KMS-11 (cell line): ENCODE data around the gene GSK3B.

Experiments used
- H2AFZ ChIP-seq: fragments of 200-600 bp; sonication (generic); 2 replicates; pipeline ENCODE4 v1.6.1; 2016; ENCODE audit warnings: antibody characterized with exemption, mixed run types, low read depth
- H3K27ac ChIP-seq: fragments of 200-600 bp; sonication (generic); 2 replicates; pipeline ENCODE4 v1.6.1; 2016; ENCODE audit warnings: mild to moderate bottlenecking, mixed run types
- H3K27me3 ChIP-seq: fragments of 200-600 bp; sonication (generic); 2 replicates; pipeline ENCODE4 v1.6.1; 2017; ENCODE audit warnings: mild to moderate bottlenecking, low read depth, mixed run types, moderate library complexity; ENCODE audit not compliant: insufficient read depth
- H3K36me3 ChIP-seq: fragments of 200-600 bp; sonication (generic); 2 replicates; pipeline ENCODE4 v1.6.1; 2017; ENCODE audit warnings: mild to moderate bottlenecking, mixed run types; ENCODE audit not compliant: insufficient read depth
- H3K4me1 ChIP-seq: fragments of 200-600 bp; sonication (generic); 2 replicates; pipeline ENCODE4 v1.6.1; 2016; ENCODE audit warnings: mild to moderate bottlenecking, low read depth, mixed run types; ENCODE audit not compliant: poor library complexity, severe bottlenecking
- H3K4me2 ChIP-seq: fragments of 200-600 bp; sonication (generic); 2 replicates; pipeline ENCODE4 v1.7.0; 2016; ENCODE audit warnings: mild to moderate bottlenecking, mixed run types
- H3K4me3 ChIP-seq: fragments of 200-600 bp; sonication (generic); IDR thresholded peaks from 2 replicates; pipeline ENCODE4 v1.6.1; 2017; ENCODE audit warnings: low read depth, low read length, mixed read lengths; ENCODE audit not compliant: insufficient read depth
- H3K79me2 ChIP-seq: fragments of 200-600 bp; sonication (generic); 2 replicates; pipeline ENCODE4 v1.6.1; 2016; ENCODE audit warnings: low read depth, mixed run types; ENCODE audit not compliant: insufficient read depth
- H3K9ac ChIP-seq: fragments of 200-600 bp; sonication (generic); 2 replicates; pipeline ENCODE4 v1.6.1; 2016; ENCODE audit warnings: mild to moderate bottlenecking, mixed run types
- H4K20me1 ChIP-seq: fragments of 200-600 bp; sonication (generic); 2 replicates; pipeline ENCODE4 v1.6.1; 2016; ENCODE audit warnings: mild to moderate bottlenecking, mixed run types; ENCODE audit not compliant: insufficient read depth
- TF ChIP-seq, protein P1 (sequence below): fragments of 200-600 bp; sonication (generic); conservative IDR thresholded peaks from 2 replicates; pipeline ENCODE4 v1.6.1; 2017; ENCODE audit warnings: low read depth, mild to moderate bottlenecking, antibody characterized with exemption, low read length, moderate library complexity, mixed read lengths

Gene GSK3B

DNA sequence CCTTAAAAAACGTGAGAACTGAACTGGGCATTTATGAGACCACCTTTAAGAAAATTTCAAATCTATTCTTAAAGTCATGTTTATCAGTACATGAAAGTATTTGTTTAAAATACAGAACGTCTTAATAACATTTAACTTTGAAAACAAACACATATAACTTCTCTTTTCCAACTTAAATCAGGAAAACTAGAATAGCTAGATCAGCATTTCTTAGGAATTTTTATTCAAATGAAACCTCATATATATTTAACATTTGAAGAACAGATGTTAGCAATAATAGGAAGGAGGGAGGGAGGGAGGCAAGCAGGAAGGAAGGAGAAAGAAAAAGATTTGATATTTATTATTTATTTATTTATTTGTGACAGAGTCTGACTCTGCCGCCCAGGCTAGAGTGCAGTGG is 192.2 kb downstream of the GSK3B start:
- Histone ChIP-seq H3K4me3 (no peak overlapping the region), H4K20me1 (no peaks in the 10 kb centered on the region), H3K27me3 (no peaks in the 10 kb centered on the region), H3K9ac (no peak overlapping the region), H2AFZ (no peak overlapping the region), H3K79me2 (no peaks in the 10 kb centered on the region), H3K4me1 (no peaks in the 10 kb centered on the region), H3K27ac (no peak overlapping the region), H3K4me2 (no peak overlapping the region), H3K36me3 (no peaks in the 10 kb centered on the region)
- TF ChIP-seq, protein P1, sequence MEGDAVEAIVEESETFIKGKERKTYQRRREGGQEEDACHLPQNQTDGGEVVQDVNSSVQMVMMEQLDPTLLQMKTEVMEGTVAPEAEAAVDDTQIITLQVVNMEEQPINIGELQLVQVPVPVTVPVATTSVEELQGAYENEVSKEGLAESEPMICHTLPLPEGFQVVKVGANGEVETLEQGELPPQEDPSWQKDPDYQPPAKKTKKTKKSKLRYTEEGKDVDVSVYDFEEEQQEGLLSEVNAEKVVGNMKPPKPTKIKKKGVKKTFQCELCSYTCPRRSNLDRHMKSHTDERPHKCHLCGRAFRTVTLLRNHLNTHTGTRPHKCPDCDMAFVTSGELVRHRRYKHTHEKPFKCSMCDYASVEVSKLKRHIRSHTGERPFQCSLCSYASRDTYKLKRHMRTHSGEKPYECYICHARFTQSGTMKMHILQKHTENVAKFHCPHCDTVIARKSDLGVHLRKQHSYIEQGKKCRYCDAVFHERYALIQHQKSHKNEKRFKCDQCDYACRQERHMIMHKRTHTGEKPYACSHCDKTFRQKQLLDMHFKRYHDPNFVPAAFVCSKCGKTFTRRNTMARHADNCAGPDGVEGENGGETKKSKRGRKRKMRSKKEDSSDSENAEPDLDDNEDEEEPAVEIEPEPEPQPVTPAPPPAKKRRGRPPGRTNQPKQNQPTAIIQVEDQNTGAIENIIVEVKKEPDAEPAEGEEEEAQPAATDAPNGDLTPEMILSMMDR = no peak

DNA sequence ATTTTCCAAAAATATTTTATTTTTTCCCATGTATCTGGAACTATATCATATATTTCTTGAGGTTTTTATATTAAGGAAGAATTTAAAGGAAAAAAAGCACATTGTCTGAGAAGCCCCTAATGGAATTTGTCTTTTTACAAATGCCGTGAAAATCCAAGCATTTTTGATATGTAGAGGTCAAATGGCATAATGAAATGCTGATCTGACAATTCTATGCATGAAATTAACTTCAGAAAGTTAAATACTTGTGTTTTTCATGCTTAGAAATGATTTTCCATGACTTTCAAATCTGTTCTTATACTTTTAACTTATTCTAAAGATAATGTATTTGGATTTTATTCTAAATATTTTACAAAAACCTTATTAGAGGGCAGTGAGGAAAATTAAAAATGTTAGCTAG is 193.1 kb downstream of the GSK3B start:
- no peaks in the 10 kb centered on the region for H3K4me1 ChIP-seq
- no peak overlapping the region for H3K9ac ChIP-seq
- H3K79me2 ChIP-seq = no peaks in the 10 kb centered on the region
- H2AFZ ChIP-seq = no peak overlapping the region
- H3K4me2 ChIP-seq = no peak overlapping the region
- TF ChIP-seq, protein P1 = no peak
- H3K4me3 ChIP-seq = no peak overlapping the region
- no peak overlapping the region for H3K27ac ChIP-seq
- no peaks in the 10 kb centered on the region for H4K20me1 ChIP-seq
- H3K36me3 ChIP-seq = no peaks in the 10 kb centered on the region
- H3K27me3 ChIP-seq = no peaks in the 10 kb centered on the region

DNA sequence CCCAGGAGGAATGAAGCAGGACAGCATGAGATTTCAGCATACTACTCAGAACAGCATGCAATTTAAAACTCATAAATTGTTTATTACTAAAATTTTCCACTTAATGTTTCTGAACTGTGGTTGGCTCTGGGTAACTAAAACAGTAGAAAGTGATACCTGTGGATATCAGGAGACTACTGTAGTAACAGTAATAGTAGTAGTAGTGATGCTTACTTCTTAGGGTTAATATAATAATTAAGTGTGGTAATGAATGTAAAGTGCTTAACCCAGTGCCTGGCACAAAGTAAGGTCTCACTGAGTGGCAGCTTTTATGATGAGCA is 195.1 kb downstream of the GSK3B start:
- Histone ChIP-seq H3K27ac (no peak overlapping the region), H3K36me3 (no peaks in the 10 kb centered on the region), H2AFZ (no peak overlapping the region), H3K27me3 (no peaks in the 10 kb centered on the region), H4K20me1 (no peaks in the 10 kb centered on the region), H3K79me2 (no peaks in the 10 kb centered on the region), H3K4me3 (no peak overlapping the region), H3K4me2 (no peak overlapping the region), H3K4me1 (no peaks in the 10 kb centered on the region), H3K9ac (no peak overlapping the region)
- TF ChIP-seq, protein P1 = no peak

DNA sequence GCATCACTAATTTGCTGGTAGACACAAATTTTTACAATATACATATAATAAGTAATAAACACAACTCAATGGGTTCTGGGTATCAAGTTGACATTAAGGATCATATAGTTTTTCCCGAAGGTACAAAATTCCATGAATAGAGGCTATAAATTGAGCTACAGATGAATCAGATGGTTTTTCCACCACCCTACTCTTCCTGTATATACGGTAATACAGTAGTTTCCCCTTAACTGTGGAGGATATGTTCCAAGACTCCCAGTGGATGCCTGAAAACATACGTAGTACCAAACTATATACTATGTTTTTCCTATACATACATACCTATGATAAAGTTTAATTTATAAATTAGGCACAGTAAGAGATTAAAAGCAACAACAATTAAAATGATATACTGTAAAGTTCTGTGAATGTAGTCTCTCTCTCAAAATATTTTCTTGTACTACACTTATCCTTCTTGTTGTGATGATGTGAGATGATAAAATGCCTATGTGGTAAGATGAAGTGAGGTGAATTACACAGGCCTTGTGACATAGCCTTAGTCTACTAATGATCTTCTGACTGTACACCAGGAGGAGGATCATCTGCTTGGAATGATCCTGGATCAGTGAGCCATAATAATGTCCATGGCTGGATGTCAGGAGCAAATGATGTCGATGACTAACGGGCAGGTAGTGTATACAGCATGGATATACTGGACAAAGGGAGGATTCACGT is 195.6 kb downstream of the GSK3B start:
- Histone ChIP-seq H3K4me1 (no peaks in the 10 kb centered on the region), H3K27ac (no peak overlapping the region), H2AFZ (no peak overlapping the region), H3K79me2 (no peaks in the 10 kb centered on the region), H3K4me3 (no peak overlapping the region), H3K4me2 (no peak overlapping the region), H3K9ac (no peak overlapping the region), H3K36me3 (no peaks in the 10 kb centered on the region), H4K20me1 (no peaks in the 10 kb centered on the region), H3K27me3 (no peaks in the 10 kb centered on the region)
- TF ChIP-seq, protein P1 = no peak
